NCI-H2029 treated with DMSO at 0.1 percent for 48 hours (cell line): ENCODE results near the gene TNNC1.

Experiments
- DNase-seq: peaks from one replicate; lab custom pipeline; 2025; lab: John Stamatoyannopoulos, UW

TNNC1 gene

GRCh38 chr3:52453496-52454249, at the start of gene TNNC1:
TSS of gene TNNC1 (minus strand) at chr3:52454041. CDS start at chr3:52454015, 26 bp downstream.
- no peak for DNase-seq

GRCh38 chr3:52502808-52503350, 49.0 kb upstream of the TNNC1 start:
- DNase-seq: no peak

GRCh38 chr3:52502001-52502400, 48.2 kb upstream of the TNNC1 start:
- DNase-seq: no peak

- no peak for DNase-seq
Observed at GRCh38 chr3:52501046-52501445, 47.2 kb upstream of the TNNC1 start.

GRCh38 chr3:52498137-52499054, 44.6 kb upstream of the TNNC1 start:
- DNase-seq: no peak

- no peak for DNase-seq
Observed at GRCh38 chr3:52495777-52496602, 42.1 kb upstream of the TNNC1 start.

- no peak for DNase-seq
Observed at GRCh38 chr3:52494886-52495495, 41.1 kb upstream of the TNNC1 start, which contains the start of gene STAB1. TSS of gene STAB1 (plus strand) at chr3:52495338. CDS start at chr3:52495414, 76 bp downstream.

GRCh38 chr3:52494445-52494844, 40.6 kb upstream of the TNNC1 start:
- DNase-seq: no peak

GRCh38 chr3:52493232-52494017, 39.6 kb upstream of the TNNC1 start:
- DNase-seq: no peak

GRCh38 chr3:52492059-52492458, 38.2 kb upstream of the TNNC1 start:
- no peak for DNase-seq

- no peak for DNase-seq
Observed at GRCh38 chr3:52490939-52491526, 37.2 kb upstream of the TNNC1 start.

GRCh38 chr3:52490035-52490938, 36.4 kb upstream of the TNNC1 start:
- DNase-seq: no peak

GRCh38 chr3:52489453-52489852, 35.6 kb upstream of the TNNC1 start:
- DNase-seq: no peak

GRCh38 chr3:52488746-52489145, 34.9 kb upstream of the TNNC1 start:
- DNase-seq: no peak

GRCh38 chr3:52487788-52488691, 34.2 kb upstream of the TNNC1 start:
- DNase-seq: no peak

- no peak for DNase-seq
Observed at GRCh38 chr3:52487050-52487787, 33.4 kb upstream of the TNNC1 start.
